ENCODE data around the gene TMEM225B.

TMEM225B gene

GRCh38 chr7:99599836-99600235, 1.8 kb downstream of the TMEM225B start:
- DNase-seq (no peak), ATAC-seq (replicated peaks) (no peak)
- no peak overlapping the region for H3K4me3 Mint-ChIP-seq
- no peaks in the 10 kb centered on the region for H3K27me3 Mint-ChIP-seq
- no peak overlapping the region for H3K27ac Mint-ChIP-seq
- H3K4me1 Mint-ChIP-seq, result no peaks in the 10 kb centered on the region
- peaks cover 0 to 6% of the 10 kb centered on the region in 2 donors for H3K36me3 Mint-ChIP-seq
- no peaks in the 10 kb centered on the region for H3K9me3 Mint-ChIP-seq

GRCh38 chr7:99601656-99602310, 3.7 kb downstream of the TMEM225B start:
- no peaks in the 10 kb centered on the region for H3K9me3 Mint-ChIP-seq
- H3K4me3 Mint-ChIP-seq, result no peak overlapping the region
- H3K27me3 Mint-ChIP-seq, result no peaks in the 10 kb centered on the region
- DNase-seq (no peak), ATAC-seq (replicated peaks) (no peak)
- H3K27ac Mint-ChIP-seq, result no peak overlapping the region
- no peaks in the 10 kb centered on the region for H3K4me1 Mint-ChIP-seq
- H3K36me3 Mint-ChIP-seq, result peaks cover 0 to 6% of the 10 kb centered on the region in 2 donors

- peaks cover 0 to 4% of the 10 kb centered on the region in 2 donors for H3K27me3 Mint-ChIP-seq
- no peak for ATAC-seq (replicated peaks)
- DNase-seq, result no peak
- H3K27ac Mint-ChIP-seq, result no peak overlapping the region
- H3K9me3 Mint-ChIP-seq, result no peaks in the 10 kb centered on the region
- peaks cover 0 to 7% of the 10 kb centered on the region in 2 donors for H3K36me3 Mint-ChIP-seq
- H3K4me1 Mint-ChIP-seq, result no peaks in the 10 kb centered on the region
- H3K4me3 Mint-ChIP-seq, result no peak overlapping the region
Observed at GRCh38 chr7:99605527-99605926, 7.5 kb downstream of the TMEM225B start.

- no peaks in the 10 kb centered on the region for H3K9me3 Mint-ChIP-seq
Observed at GRCh38 chr7:99606531-99606930, 8.5 kb downstream of the TMEM225B start.

GRCh38 chr7:99607548-99607947, 9.5 kb downstream of the TMEM225B start:
- H3K36me3 Mint-ChIP-seq, result peaks cover 0 to 12% of the 10 kb centered on the region in 2 donors
- ATAC-seq (replicated peaks) (no peak), DNase-seq (no peak)
- peaks cover 0 to 8% of the 10 kb centered on the region in 2 donors for H3K27me3 Mint-ChIP-seq
- H3K27ac Mint-ChIP-seq, result no peak overlapping the region
- no peaks in the 10 kb centered on the region for H3K9me3 Mint-ChIP-seq
- H3K4me3 Mint-ChIP-seq, result no peak overlapping the region
- no peaks in the 10 kb centered on the region for H3K4me1 Mint-ChIP-seq

More at GRCh38 chr7:99606531-99606930, 8.5 kb downstream of the TMEM225B start:
- Mint-ChIP-seq H3K27ac (no peak overlapping the region), H3K27me3 (peaks cover 0 to 8% of the 10 kb centered on the region in 2 donors), H3K4me3 (no peak overlapping the region), H3K36me3 (peaks cover 0 to 12% of the 10 kb centered on the region in 2 donors), H3K4me1 (no peaks in the 10 kb centered on the region)
- ATAC-seq (replicated peaks) (no peak), DNase-seq (no peak)

GRCh38 chr7:99614495-99614894, 16.4 kb downstream of the TMEM225B start:
- DNase-seq, result no peak
- Mint-ChIP-seq H3K4me1 (peaks cover 22 to 31% of the 10 kb centered on the region in 2 donors), H3K36me3 (peaks cover 10 to 28% of the 10 kb centered on the region in 2 donors), H3K9me3 (no peaks in the 10 kb centered on the region), H3K27ac (no peak overlapping the region), H3K4me3 (no peak overlapping the region), H3K27me3 (peaks cover 4 to 9% of the 10 kb centered on the region in 2 donors)
- no peak for ATAC-seq (replicated peaks)

- peaks cover 17 to 27% of the 10 kb centered on the region in 2 donors for H3K36me3 Mint-ChIP-seq
- peak overlapping the region; percentile 97 for H3K27ac Mint-ChIP-seq
- H3K4me3 Mint-ChIP-seq, result peak overlapping the region; percentile 96 to 98
- DNase-seq (no peak), ATAC-seq (replicated peaks) (no peak)
- H3K4me1 Mint-ChIP-seq, result peaks cover 22 to 35% of the 10 kb centered on the region in 2 donors
- peaks cover 0 to 9% of the 10 kb centered on the region in 2 donors for H3K27me3 Mint-ChIP-seq
- no peaks in the 10 kb centered on the region for H3K9me3 Mint-ChIP-seq
Observed at GRCh38 chr7:99615989-99616358, 17.9 kb downstream of the TMEM225B start.

- Mint-ChIP-seq H3K4me1 (peaks cover 22 to 39% of the 10 kb centered on the region in 2 donors), H3K4me3 (peak within 1 kb of the TSS; percentile 96 to 98), H3K36me3 (peaks cover 21 to 33% of the 10 kb centered on the region in 2 donors), H3K27me3 (peaks cover 0 to 9% of the 10 kb centered on the region in 2 donors), H3K9me3 (no peaks in the 10 kb centered on the region), H3K27ac (peak within 1 kb of the TSS; percentile 97)
- DNase-seq, result peak; percentile 84
- peak; percentile 99 for ATAC-seq (replicated peaks)
Observed at GRCh38 chr7:99616359-99617191, 18.5 kb downstream of the TMEM225B start, which contains the start of gene ZSCAN25. Gene ZSCAN25 (plus strand): TSS chr7:99616946. CDS start chr7:99619607, 2,661 bp downstream.

- Mint-ChIP-seq H3K4me3 (peak overlapping the region; percentile 96 to 98), H3K9me3 (no peaks in the 10 kb centered on the region), H3K27ac (peak overlapping the region; percentile 97), H3K27me3 (peaks cover 0 to 9% of the 10 kb centered on the region in 2 donors), H3K36me3 (peaks cover 23 to 39% of the 10 kb centered on the region in 2 donors), H3K4me1 (peaks cover 22 to 39% of the 10 kb centered on the region in 2 donors)
- ATAC-seq (replicated peaks) (no peak), DNase-seq (no peak)
Observed at GRCh38 chr7:99617192-99617781, 19.2 kb downstream of the TMEM225B start.

- H3K4me1 Mint-ChIP-seq, result peaks cover 25 to 47% of the 10 kb centered on the region in 2 donors
- peak overlapping the region; percentile 72 to 98 for H3K4me3 Mint-ChIP-seq
- ATAC-seq (replicated peaks) (no peak), DNase-seq (no peak)
- H3K36me3 Mint-ChIP-seq, result peaks cover 31 to 48% of the 10 kb centered on the region in 2 donors
- peaks cover 0 to 9% of the 10 kb centered on the region in 2 donors for H3K27me3 Mint-ChIP-seq
- no peaks in the 10 kb centered on the region for H3K9me3 Mint-ChIP-seq
- H3K27ac Mint-ChIP-seq, result no peak overlapping the region
Observed at GRCh38 chr7:99618726-99619125, 20.7 kb downstream of the TMEM225B start.

- Mint-ChIP-seq H3K27ac (no peak overlapping the region), H3K27me3 (peaks cover 0 to 5% of the 10 kb centered on the region in 2 donors), H3K4me1 (peaks cover 28 to 56% of the 10 kb centered on the region in 2 donors), H3K36me3 (peaks cover 40 to 57% of the 10 kb centered on the region in 2 donors), H3K4me3 (no peak overlapping the region), H3K9me3 (no peaks in the 10 kb centered on the region)
- no peak for ATAC-seq (replicated peaks)
- DNase-seq, result no peak
Observed at GRCh38 chr7:99619571-99620130, 21.6 kb downstream of the TMEM225B start.

GRCh38 chr7:99621271-99621670, 23.2 kb downstream of the TMEM225B start:
- H3K27me3 Mint-ChIP-seq, result no peaks in the 10 kb centered on the region
- peak overlapping the region; percentile 37 for H3K27ac Mint-ChIP-seq
- DNase-seq, result no peak
- peaks cover 29 to 66% of the 10 kb centered on the region in 2 donors for H3K4me1 Mint-ChIP-seq
- no peaks in the 10 kb centered on the region for H3K9me3 Mint-ChIP-seq
- H3K36me3 Mint-ChIP-seq, result peaks cover 52 to 74% of the 10 kb centered on the region in 2 donors
- no peak for ATAC-seq (replicated peaks)
- no peak overlapping the region for H3K4me3 Mint-ChIP-seq

GRCh38 chr7:99622596-99622995, 24.5 kb downstream of the TMEM225B start:
- Mint-ChIP-seq H3K36me3 (peaks cover 54 to 76% of the 10 kb centered on the region in 2 donors), H3K9me3 (no peaks in the 10 kb centered on the region), H3K27me3 (no peaks in the 10 kb centered on the region), H3K4me1 (peaks cover 24 to 53% of the 10 kb centered on the region in 2 donors), H3K27ac (no peak overlapping the region), H3K4me3 (no peak overlapping the region)
- DNase-seq (no peak), ATAC-seq (replicated peaks) (no peak)
